Mammary epithelial cell (primary cell): Measurements from ENCODE around the gene IL1RAPL2.

ENCODE experiments used
- CTCF ChIP-seq, 2 donors: IDR thresholded peaks in 1 of 2; conservative IDR thresholded peaks in 1 of 2; 2 replicates each; pipeline ENCODE4 v1.5.1; 2011 to 2012; ENCODE audit warnings: inconsistent platforms in 2 of 2, low read length in 2 of 2, mild to moderate bottlenecking in 2 of 2, control low read depth in 1 of 2, low read depth in 1 of 2; ENCODE audit not compliant: insufficient read depth in 1 of 2; ENCODE audit errors: extremely low read depth in 1 of 2
- EZH2 ChIP-seq: IDR thresholded peaks from 2 replicates; pipeline ENCODE4 v1.6.1; 2012; ENCODE audit warnings: low read length, inconsistent platforms, borderline replicate concordance

DNA sequence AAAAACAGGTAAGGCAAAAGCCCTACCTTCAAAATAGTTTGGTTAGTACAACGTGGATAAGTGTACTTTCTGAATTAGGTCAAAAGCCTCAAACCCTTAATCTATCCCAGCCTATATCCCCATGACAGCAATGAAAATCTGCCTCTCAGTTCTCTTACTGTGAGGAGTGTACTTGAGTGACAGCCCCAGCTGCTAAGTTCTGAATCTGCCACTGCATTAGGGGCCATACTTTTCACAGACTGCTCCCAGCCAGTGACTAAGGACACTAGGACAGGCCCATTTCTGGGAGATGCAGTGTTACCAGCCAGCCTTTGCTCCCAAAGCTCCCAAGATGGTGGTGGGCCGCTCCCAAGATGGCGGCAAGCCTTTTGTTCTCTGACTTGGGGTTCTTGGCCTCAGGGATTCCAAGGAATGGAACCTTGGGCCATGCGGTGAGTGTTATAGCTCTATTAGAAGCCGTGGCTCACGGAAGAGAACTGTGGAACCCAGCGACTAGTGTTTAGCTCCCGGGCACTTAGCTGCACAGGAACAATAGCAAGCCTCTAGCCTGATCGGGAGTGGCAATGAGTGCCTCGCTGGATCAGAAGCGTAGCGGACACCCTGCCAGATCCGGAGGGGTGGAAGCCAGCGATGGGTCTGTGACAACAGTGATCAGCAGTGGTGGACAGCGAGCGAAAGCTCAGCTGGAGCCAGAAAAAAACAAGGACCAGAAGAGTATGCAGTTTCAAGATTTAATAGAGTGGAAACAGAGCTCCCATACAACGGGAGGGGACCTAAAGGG lies 1080.8 kb downstream of the IL1RAPL2 start:
- TF ChIP-seq EZH2 (no peak), CTCF (conservative IDR thresholded peaks at IDR 0.05 in 1 of 2, IDR thresholded peaks at IDR 0.05 in 1 of 2; ENCODE audit: extremely low read depth in 1 of 2, insufficient read depth in 1 of 2, low read depth in 1 of 2, low read length in 2 of 2) (no peak)
